Dedifferentiated amniotic fluid mesenchymal stem cell (primary cell): ENCODE measurements around the gene CYFIP1.

Experiments used
- DNase-seq: peaks from one replicate; pipeline ENCODE4 v3.0.0-alpha.2; 2016; ENCODE audit errors: extremely low spot score

The CYFIP1 gene

DNA sequence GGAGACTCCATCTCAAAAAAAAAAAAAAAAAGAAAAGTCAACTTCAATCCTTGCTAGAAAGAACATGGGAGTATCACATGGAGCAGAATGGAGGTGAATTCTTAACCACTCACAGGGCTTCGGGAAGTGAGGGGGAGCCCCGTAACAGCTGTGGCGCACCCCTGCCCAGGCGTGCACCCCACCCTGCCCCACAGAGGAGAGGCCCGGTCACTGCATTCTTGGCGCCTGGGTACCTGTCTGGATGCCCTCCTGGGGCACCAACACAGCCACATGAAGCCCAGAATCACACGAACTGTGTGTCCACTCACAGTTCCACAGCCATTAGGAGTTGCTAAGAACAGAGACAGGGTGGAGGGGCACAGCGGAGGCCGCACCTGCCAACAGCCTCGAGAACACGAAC is 89.9 kb downstream of the CYFIP1 start:
- DNase-seq = no peak

DNA sequence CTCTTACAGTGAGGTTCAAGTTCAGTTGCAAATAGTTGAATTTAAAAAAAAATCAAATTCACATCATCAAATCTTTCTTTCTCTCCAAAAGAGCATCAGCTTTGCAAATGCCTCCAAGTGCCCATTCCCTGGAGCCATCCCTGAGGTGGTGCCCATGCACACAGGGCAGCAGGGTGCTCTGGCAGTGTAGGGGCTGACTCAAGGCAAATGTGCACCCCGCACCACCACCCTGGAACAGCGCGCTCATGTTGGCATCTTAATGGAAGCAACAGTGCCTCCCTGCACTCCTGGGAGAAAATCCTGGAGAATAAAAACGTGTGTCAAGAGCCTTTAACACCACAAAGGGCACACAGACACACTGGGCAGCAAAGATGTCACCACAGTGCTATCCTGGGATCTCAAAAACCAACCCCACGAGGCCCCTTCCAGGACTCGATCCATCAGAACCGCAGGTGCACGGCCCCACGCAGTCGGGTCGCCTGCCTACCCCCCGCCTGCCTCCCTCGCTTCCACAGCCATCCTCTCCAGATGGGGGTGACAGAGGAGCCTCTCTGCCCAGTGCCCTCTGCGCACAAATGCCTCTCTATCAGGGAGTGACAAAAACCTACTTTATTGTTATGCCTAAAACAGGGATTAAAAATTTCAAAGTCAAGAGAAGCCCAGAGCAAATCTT is 90.9 kb downstream of the CYFIP1 start:
- DNase-seq = no peak

DNA sequence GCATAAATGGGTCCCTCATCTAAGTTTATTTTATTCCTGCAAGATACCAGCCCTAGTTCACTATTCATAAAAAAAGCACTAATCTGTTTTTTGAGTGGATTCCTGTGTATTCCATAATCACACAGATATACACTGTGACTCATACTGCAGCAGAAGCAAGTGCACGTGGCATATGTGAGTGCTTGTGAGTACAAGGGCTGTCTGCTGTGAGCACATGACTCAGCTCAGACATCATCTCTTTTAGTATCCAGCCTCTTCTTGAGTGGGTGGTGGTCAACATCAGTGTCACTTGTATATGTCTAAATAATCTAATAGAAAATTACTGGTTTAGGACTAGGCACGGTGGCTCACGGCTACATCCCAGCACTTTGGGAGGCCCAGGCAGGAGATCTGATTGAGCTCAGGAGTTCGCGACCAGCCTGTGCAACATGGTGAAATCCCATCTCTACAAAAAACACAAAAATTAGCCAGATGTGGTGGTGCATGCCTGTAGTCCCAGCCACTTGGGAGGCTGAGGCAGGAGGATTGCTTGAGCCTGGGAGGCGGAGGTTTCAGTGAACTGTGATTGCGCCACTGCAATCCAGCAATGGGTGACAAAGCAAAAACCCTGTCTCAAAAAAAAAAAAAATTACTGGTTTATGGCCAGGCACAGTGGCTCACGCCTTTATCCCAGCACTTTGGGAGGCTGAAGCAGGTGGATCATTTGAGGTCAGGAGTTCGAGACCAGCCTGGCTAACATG is 91.9 kb downstream of the CYFIP1 start:
- DNase-seq = peak; percentile 86

GRCh38 chr15:22887157-22887951 is 92.8 kb downstream of the CYFIP1 start:
- peak; percentile 21 for DNase-seq

DNA sequence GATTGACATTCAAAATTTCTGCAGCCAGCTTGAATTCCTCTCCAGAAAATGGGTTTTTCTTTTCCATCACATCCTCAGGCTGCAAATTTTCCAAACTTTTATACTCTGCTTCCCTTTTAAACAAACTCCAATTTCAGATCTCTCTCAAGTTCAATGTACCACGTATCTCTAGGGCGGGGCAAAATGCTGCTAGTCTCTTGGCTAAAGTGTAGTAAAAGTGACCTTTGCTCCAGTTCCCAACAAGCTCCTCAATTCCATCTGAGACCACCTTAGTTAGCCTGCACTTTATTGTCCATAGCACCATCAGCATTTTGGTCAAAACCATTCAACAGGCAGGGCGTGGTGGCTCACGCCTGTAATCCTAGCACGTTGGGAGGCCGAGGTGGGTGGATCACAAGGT is 95.0 kb downstream of the CYFIP1 start:
- DNase-seq = no peak

DNA sequence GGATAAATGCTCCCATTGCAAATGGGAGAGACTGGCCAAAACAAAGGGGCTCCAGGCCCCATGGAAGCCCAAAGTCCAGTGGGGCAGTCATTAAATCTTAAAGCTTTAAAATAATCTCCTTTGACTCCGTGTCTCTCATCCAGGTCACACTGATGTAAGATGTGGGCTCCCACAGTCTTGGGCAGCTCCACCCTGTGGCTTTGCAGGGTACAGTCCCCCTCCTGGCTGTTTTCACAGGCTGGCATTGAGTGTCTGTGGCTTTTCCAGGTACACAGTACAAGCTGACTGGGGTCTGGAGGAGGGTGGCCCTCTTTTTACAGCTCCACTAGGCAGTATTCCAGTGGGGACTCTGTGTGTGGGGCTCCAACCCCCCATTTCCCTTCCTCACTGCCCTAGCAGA is 95.8 kb downstream of the CYFIP1 start:
- DNase-seq = no peak

- no peak for DNase-seq
Measured at GRCh38 chr15:22883196-22883595, 97.0 kb downstream of the CYFIP1 start.

- DNase-seq = no peak
Measured at GRCh38 chr15:22881739-22882440, 98.3 kb downstream of the CYFIP1 start.

DNA sequence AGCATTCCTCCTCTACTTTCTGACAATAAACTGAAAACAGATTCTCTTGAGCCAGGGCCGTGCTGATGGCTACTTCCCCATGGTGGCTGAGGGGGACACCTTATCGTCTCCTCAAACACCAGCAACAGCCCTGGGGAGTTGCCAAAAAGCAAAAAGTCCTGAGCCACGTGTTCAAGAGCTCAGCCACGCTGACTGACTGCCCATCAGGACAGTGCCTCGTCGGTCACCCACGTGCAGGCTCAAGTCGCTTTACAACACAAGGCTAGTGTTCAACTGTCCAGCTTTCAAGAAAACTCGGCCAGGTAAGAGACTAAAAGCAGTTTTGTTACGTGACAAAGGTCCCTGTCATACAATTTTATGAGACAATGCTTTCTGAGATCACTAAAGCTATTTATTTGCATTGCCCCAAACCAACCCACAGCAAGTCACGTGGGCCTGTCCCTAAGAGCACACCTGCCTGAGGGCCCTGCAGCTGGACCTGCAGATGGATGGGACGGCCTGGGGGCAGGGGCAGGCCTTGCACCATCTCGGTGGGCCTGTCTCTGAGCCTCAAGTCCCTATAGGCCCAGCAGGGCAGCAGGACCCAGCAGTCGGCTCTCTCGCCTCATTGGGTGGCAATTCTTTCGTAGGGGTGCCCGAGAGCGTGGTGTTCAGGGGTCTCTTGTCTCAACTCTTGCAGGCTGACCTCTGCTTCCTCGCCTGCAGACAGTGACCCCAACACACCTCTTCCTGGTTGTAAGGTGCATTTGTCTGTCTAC is 99.0 kb downstream of the CYFIP1 start:
- DNase-seq = no peak

DNA sequence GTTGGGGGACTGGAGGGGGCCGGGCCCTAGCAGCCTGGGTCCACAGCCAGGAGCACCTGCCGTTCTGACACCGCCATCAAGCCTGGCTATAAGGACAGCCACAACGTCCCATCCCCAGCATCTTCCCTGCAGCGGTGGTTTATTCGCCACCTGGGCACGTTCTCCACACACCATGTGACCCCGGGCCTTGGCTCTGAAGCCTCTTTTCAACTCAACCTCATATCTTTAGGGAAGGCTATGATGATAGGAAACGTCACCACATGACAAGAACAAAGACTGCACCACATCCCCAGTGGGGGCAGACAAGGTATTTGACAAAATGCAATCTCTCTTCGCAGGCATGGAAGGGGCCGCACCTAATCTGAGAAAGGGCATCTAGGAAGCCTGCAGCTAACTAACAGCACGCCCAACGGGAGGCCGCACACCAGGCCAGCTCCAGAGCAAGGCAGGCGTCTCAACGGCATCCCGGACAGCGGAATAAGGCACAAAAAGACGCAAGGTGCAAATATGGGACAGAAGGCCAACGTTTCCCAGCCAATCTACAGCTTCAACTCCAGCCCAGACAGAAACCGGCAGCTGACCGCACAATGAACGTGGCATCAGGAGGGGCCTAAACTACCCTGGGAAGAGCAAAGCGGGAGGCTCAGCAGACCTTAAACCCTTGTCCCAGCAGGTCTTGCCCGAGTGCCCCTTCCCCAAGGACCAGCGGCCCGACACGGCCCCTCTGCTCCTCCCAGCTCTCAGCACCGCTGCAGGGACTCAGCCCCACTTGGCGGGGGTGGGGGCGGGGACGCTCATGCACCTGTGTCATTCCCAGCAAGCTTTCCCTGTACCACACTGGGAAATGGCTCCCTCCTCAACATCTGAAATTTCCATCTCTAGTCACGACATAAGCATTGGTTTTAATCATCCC is 99.8 kb downstream of the CYFIP1 start:
- DNase-seq = no peak

- no peak for DNase-seq
Measured at GRCh38 chr15:22878103-22878502, 102.1 kb downstream of the CYFIP1 start.

DNA sequence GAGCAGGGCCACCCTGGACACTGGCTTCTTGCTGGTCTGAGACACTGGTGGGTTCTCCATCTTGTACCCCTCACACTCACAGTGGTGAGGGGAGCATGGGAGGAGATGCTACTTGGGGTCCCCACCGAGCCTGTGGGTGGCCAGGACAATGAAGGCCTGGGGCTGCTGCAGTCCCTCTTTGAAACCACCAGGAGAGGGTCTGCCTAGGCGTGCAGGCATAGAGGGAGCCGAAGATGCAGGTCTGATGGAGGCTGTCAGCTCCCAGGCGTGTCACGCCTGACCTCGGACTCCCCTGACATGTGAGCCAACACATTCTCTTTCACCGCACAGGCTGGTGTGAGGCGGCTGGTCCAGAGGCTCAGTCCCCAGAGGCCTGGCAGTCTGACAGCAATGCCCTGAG is 102.6 kb downstream of the CYFIP1 start:
- DNase-seq = no peak

GRCh38 chr15:22877117-22877516 is 103.1 kb downstream of the CYFIP1 start:
- no peak for DNase-seq

DNA sequence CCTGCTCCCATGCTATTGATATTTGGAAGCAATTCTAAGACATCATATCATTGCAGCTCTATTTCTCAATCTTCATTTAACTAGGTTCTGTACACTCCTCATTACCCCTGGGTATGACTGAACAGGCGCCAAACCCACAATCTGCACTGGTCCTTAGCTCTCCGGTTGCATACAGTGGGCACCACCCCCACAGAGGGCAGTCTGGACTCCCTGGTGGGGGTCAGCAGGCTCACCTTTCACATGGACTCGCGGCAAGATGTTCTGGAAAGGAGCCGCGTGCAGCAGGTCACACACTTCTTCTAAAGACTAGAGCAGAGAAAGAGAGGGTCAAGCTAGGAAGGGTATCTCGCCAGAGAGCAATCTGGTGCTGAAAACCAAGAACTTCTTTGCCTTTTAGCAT is 105.2 kb downstream of the CYFIP1 start:
- DNase-seq = no peak

GRCh38 chr15:22874256-22874655 is 105.9 kb downstream of the CYFIP1 start:
- no peak for DNase-seq

- DNase-seq = no peak
Measured at GRCh38 chr15:22873841-22874240, 106.3 kb downstream of the CYFIP1 start.

- DNase-seq = no peak
Measured at GRCh38 chr15:22872936-22873701, 107.0 kb downstream of the CYFIP1 start.

GRCh38 chr15:22871481-22872086 is 108.6 kb downstream of the CYFIP1 start:
- DNase-seq = no peak

DNA sequence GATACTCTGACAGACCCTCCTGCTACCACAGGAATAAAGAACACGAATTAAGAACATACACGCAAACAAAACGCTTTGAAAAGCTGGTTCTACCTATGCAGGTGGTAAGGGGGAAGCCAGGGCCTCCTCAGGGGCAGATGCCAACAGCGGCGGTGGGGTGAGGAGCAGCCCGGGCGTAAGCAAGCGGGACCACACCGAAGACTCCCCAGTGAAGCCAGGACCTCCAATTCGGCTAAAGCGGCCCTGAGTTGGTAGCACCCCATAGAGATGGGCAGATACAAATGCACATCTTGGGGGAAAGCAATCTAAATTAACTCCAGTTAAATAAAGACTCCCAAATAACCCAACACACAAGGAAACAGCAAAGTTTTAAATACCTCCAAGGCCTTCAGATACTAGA is 109.3 kb downstream of the CYFIP1 start:
- no peak for DNase-seq
